Chondrocyte (in vitro differentiated cells): ENCODE data around the gene FHIT. TPM values are rescaled to one million over a fixed set of nuclear protein-coding genes. Genes with fewer than 3 reads are reported as not detected.

Experiments used
- DNase-seq: peaks from one replicate; pipeline ENCODE4 v3.0.0; 2021; ENCODE audit warnings: mixed read lengths, low spot score
- H3K27ac Mint-ChIP-seq: one replicate; pipeline ENCODE4 v1.8.0; 2021; ENCODE audit warnings: mild to moderate bottlenecking, moderate library complexity, mixed read lengths; ENCODE audit not compliant: unreplicated experiment
- H3K27me3 Mint-ChIP-seq: 2 replicates; pipeline ENCODE4 v1.8.0; 2021; ENCODE audit warnings: low read depth, mixed read lengths
- H3K36me3 Mint-ChIP-seq: 2 replicates; pipeline ENCODE4 v1.8.0; 2021; ENCODE audit warnings: low read depth, mixed read lengths
- H3K4me1 Mint-ChIP-seq: 2 replicates; pipeline ENCODE4 v1.8.0; 2021; ENCODE audit warnings: low read depth, mild to moderate bottlenecking, mixed read lengths
- H3K4me3 Mint-ChIP-seq: one replicate; pipeline ENCODE4 v1.8.0; 2021; ENCODE audit warnings: mild to moderate bottlenecking, moderate library complexity, mixed read lengths; ENCODE audit not compliant: unreplicated experiment
- H3K9me3 Mint-ChIP-seq: 2 replicates; pipeline ENCODE4 v1.8.0; 2021; ENCODE audit warnings: low read depth, mixed read lengths
- CTCF ChIP-seq: fragments of 200-600 bp; sonication (generic); IDR thresholded peaks from 2 replicates; pipeline ENCODE4 v1.5.0; 2021; ENCODE audit warnings: antibody characterized with exemption, mild to moderate bottlenecking, moderate library complexity
- total RNA-seq: library from RNA; stranded (reverse); gene quantifications from 3 replicates; pipeline ENCODE4 v1.2.1, GENCODE V29; 2021

FHIT gene
- total RNA-seq, 1 donor from 2014 or later = 3.8 TPM

GRCh38 chr3:60304112-60304511, 947.1 kb downstream of the FHIT start:
- peak overlapping the region; percentile 4 for H3K4me3 Mint-ChIP-seq
- TF ChIP-seq CTCF = no peak
- no peaks in the 10 kb centered on the region for H3K9me3 Mint-ChIP-seq
- H3K27me3 Mint-ChIP-seq = no peaks in the 10 kb centered on the region
- DNase-seq = no peak
- H3K4me1 Mint-ChIP-seq = peaks cover 44% of the 10 kb centered on the region
- H3K27ac Mint-ChIP-seq = peak overlapping the region; percentile 94
- no peaks in the 10 kb centered on the region for H3K36me3 Mint-ChIP-seq

GRCh38 chr3:60303160-60303559, 948.1 kb downstream of the FHIT start:
- Mint-ChIP-seq H3K9me3 (no peaks in the 10 kb centered on the region), H3K27ac (peak overlapping the region; percentile 94), H3K4me1 (peaks cover 44% of the 10 kb centered on the region), H3K27me3 (no peaks in the 10 kb centered on the region), H3K4me3 (no peak overlapping the region), H3K36me3 (no peaks in the 10 kb centered on the region)
- DNase-seq = no peak
- TF ChIP-seq CTCF = no peak

GRCh38 chr3:60301142-60301541, 950.1 kb downstream of the FHIT start:
- Mint-ChIP-seq H3K27ac (peak overlapping the region; percentile 76), H3K4me1 (peaks cover 44% of the 10 kb centered on the region), H3K27me3 (no peaks in the 10 kb centered on the region), H3K9me3 (no peaks in the 10 kb centered on the region), H3K4me3 (no peak overlapping the region), H3K36me3 (peaks cover 2% of the 10 kb centered on the region)
- no peak for DNase-seq
- TF ChIP-seq CTCF = no peak

GRCh38 chr3:60298141-60298540, 953.1 kb downstream of the FHIT start:
- TF ChIP-seq CTCF = no peak
- Mint-ChIP-seq H3K4me1 (peaks cover 36% of the 10 kb centered on the region), H3K27me3 (no peaks in the 10 kb centered on the region), H3K36me3 (peaks cover 2% of the 10 kb centered on the region), H3K27ac (no peak overlapping the region), H3K9me3 (no peaks in the 10 kb centered on the region), H3K4me3 (no peak overlapping the region)
- no peak for DNase-seq

- Mint-ChIP-seq H3K9me3 (no peaks in the 10 kb centered on the region), H3K27me3 (no peaks in the 10 kb centered on the region), H3K27ac (peak overlapping the region; percentile 86), H3K4me1 (peaks cover 29% of the 10 kb centered on the region), H3K4me3 (no peak overlapping the region), H3K36me3 (peaks cover 2% of the 10 kb centered on the region)
- DNase-seq = no peak
- TF ChIP-seq CTCF = no peak
These were observed 957.1 kb downstream of the FHIT start for GRCh38 chr3:60294181-60294580.
